H1 (cell line): ENCODE data around the gene ENTPD6. TPM values are rescaled to one million over a fixed set of nuclear protein-coding genes. Genes with fewer than 3 reads are reported as not detected.

ENCODE experiments used
- CTCF ChIA-PET: fragments of 300-600 bp; sonication (Branson Sonifier 250); formaldehyde crosslinking; loops from one replicate; lab custom pipeline; 2021; ENCODE audit not compliant: partially characterized antibody; lab: Charles Lee
- POLR2A ChIA-PET: fragments of 300-600 bp; sonication (Branson Sonifier 250); formaldehyde crosslinking; loops from one replicate; lab custom pipeline; 2021; ENCODE audit warnings: inconsistent platforms; ENCODE audit not compliant: partially characterized antibody; lab: Charles Lee
- DNase-seq, 2 experiments: peaks; one replicate each; pipeline versions ENCODE4 v3.0.0 to v3.0.0-alpha.2; 2010 to 2022; ENCODE audit warnings: low spot score in 2 of 2, low read depth in 1 of 2, mixed read lengths in 1 of 2
- FAIRE-seq: peaks from 2 replicates; lab custom pipeline; 2011; peaks lifted over from hg19 to GRCh38; lab: Jason Lieb, UNC
- H2AFZ ChIP-seq: 2 replicates; pipeline ENCODE4 v1.8.1; 2012; ENCODE audit warnings: low read length, inconsistent platforms
- H2AK5ac ChIP-seq: 2 replicates; pipeline ENCODE4 v1.6.1; 2013; ENCODE audit warnings: low read depth, low read length
- H2BK120ac ChIP-seq: replicated peaks from 2 replicates; pipeline ENCODE3; 2013; ENCODE audit warnings: low read depth, low read length, inconsistent platforms
- H2BK12ac ChIP-seq: 2 replicates; pipeline ENCODE4 v1.6.1; 2013; ENCODE audit warnings: low read depth, low read length
- H2BK15ac ChIP-seq: 2 replicates; pipeline ENCODE4 v1.6.1; 2013; ENCODE audit warnings: low read length
- H2BK20ac ChIP-seq: 2 replicates; pipeline ENCODE4 v1.6.1; 2013; ENCODE audit warnings: low read length
- H2BK5ac ChIP-seq: 2 replicates; pipeline ENCODE4 v1.6.1; 2013; ENCODE audit warnings: low read depth, low read length
- H3K14ac ChIP-seq: 2 replicates; pipeline ENCODE4 v1.6.1; 2013; ENCODE audit warnings: inconsistent platforms; ENCODE audit not compliant: insufficient read length
- H3K18ac ChIP-seq: 2 replicates; pipeline ENCODE4 v1.6.1; 2013; ENCODE audit warnings: low read length; ENCODE audit errors: extremely low read depth
- H3K23ac ChIP-seq: 2 replicates; pipeline ENCODE4 v1.6.1; 2013; ENCODE audit warnings: inconsistent platforms; ENCODE audit not compliant: insufficient read length
- H3K23me2 ChIP-seq: 2 replicates; pipeline ENCODE4 v1.6.1; 2013; ENCODE audit warnings: low read depth, low read length
- H3K27ac ChIP-seq: 2 replicates; pipeline ENCODE4 v1.6.1; 2011; ENCODE audit warnings: low read depth, low read length, inconsistent platforms
- H3K27me3 ChIP-seq, 4 experiments: replicated peaks in 1 of 4; 1 replicate in 1 of 4; 2 replicates in 3 of 4; pipeline versions ENCODE4 v1.6.1 to v1.8.1; 2011 to 2013; ENCODE audit warnings: low read length in 3 of 4, mild to moderate bottlenecking in 3 of 4, inconsistent platforms in 2 of 4, mixed read lengths in 2 of 4, moderate library complexity in 1 of 4; ENCODE audit not compliant: control insufficient read depth in 3 of 4, insufficient read depth in 3 of 4; ENCODE audit errors: extremely low read depth in 1 of 4
- H3K36me3 ChIP-seq, 4 experiments: 2 replicates each; pipeline versions ENCODE4 v1.6.1 to v1.8.1; 2011 to 2013; ENCODE audit warnings: mild to moderate bottlenecking in 4 of 4, low read length in 3 of 4, moderate library complexity in 2 of 4, control low read depth in 1 of 4, inconsistent platforms in 1 of 4; ENCODE audit not compliant: insufficient read depth in 4 of 4, control insufficient read depth in 2 of 4
- H3K4ac ChIP-seq: replicated peaks from 2 replicates; pipeline ENCODE3; 2013; ENCODE audit warnings: low read length, low read depth, mixed read lengths, inconsistent platforms; ENCODE audit not compliant: insufficient read length
- H3K4me1 ChIP-seq, 4 experiments: replicated peaks in 1 of 4; 1 replicate in 1 of 4; 2 replicates in 3 of 4; pipeline versions ENCODE4 v1.6.1 to v1.8.1; 2011 to 2013; ENCODE audit warnings: low read length in 3 of 4, inconsistent platforms in 2 of 4, mixed read lengths in 1 of 4; ENCODE audit not compliant: insufficient read depth in 4 of 4, control insufficient read depth in 3 of 4
- H3K4me2 ChIP-seq, 2 experiments: 2 replicates each; pipeline versions ENCODE4 v1.6.1 to v1.8.1; 2011 to 2013; ENCODE audit warnings: low read depth in 2 of 2, low read length in 2 of 2, control low read depth in 1 of 2, inconsistent platforms in 1 of 2, mild to moderate bottlenecking in 1 of 2; ENCODE audit not compliant: insufficient read depth in 1 of 2
- H3K4me3 ChIP-seq, 4 experiments: fragments of 200-600, 300-600 bp in 1 of 4; sonication (generic), shearing (Covaris generic), sonication (Bioruptor Twin) in 1 of 4; 2 replicates each; pipeline versions ENCODE4 v1.5.1 to v1.8.1; 2011 to 2016; ENCODE audit warnings: low read length in 4 of 4, low read depth in 3 of 4, control low read depth in 2 of 4, inconsistent platforms in 2 of 4, mild to moderate bottlenecking in 2 of 4, mixed read lengths in 1 of 4, moderate library complexity in 1 of 4; ENCODE audit not compliant: insufficient read depth in 2 of 4; ENCODE audit errors: extremely low read depth in 1 of 4
- H3K56ac ChIP-seq: replicated peaks from 2 replicates; pipeline ENCODE3; 2013; ENCODE audit warnings: low read depth, mild to moderate bottlenecking, mixed read lengths, low read length, inconsistent platforms; ENCODE audit not compliant: insufficient read length
- H3K79me1 ChIP-seq: 2 replicates; pipeline ENCODE4 v1.6.1; 2013; ENCODE audit warnings: low read depth, low read length, control low read depth
- H3K79me2 ChIP-seq, 2 experiments: 2 replicates each; pipeline versions ENCODE4 v1.6.1 to v1.8.1; 2012 to 2013; ENCODE audit warnings: low read length in 2 of 2, mild to moderate bottlenecking in 2 of 2, inconsistent platforms in 1 of 2; ENCODE audit not compliant: insufficient read depth in 2 of 2, control insufficient read depth in 1 of 2
- H3K9ac ChIP-seq, 4 experiments: replicated peaks in 1 of 4; 1 replicate in 1 of 4; 2 replicates in 3 of 4; pipeline versions ENCODE4 v1.6.1 to v1.8.1; 2011 to 2013; ENCODE audit warnings: low read depth in 3 of 4, low read length in 3 of 4, control low read depth in 2 of 4, mild to moderate bottlenecking in 2 of 4, moderate library complexity in 2 of 4, inconsistent platforms in 1 of 4; ENCODE audit errors: extremely low read depth in 1 of 4
- H3K9me3 ChIP-seq, 2 experiments: 2 replicates each; pipeline versions ENCODE4 v1.6.1 to v1.8.1; 2012 to 2013; ENCODE audit warnings: mild to moderate bottlenecking in 2 of 2, moderate library complexity in 2 of 2, control low read depth in 1 of 2, inconsistent platforms in 1 of 2, low read depth in 1 of 2, low read length in 1 of 2, mixed read lengths in 1 of 2; ENCODE audit not compliant: insufficient read depth in 2 of 2
- H4K20me1 ChIP-seq, 2 experiments: replicated peaks in 1 of 2; 2 replicates each; pipeline versions ENCODE3 to v1.8.1; 2011 to 2013; ENCODE audit warnings: inconsistent platforms in 2 of 2, low read length in 2 of 2, mild to moderate bottlenecking in 1 of 2; ENCODE audit not compliant: insufficient read depth in 2 of 2, control insufficient read depth in 1 of 2
- H4K5ac ChIP-seq: 2 replicates; pipeline ENCODE4 v1.6.1; 2013; ENCODE audit warnings: low read length, low read depth, mixed read lengths, inconsistent platforms; ENCODE audit not compliant: insufficient read length
- H4K8ac ChIP-seq: 2 replicates; pipeline ENCODE4 v1.8.0; 2013; ENCODE audit warnings: mild to moderate bottlenecking, moderate library complexity, low read length, inconsistent platforms; ENCODE audit not compliant: insufficient read depth; ENCODE audit errors: extremely low read depth
- H4K91ac ChIP-seq: replicated peaks from 2 replicates; pipeline ENCODE3; 2013; ENCODE audit warnings: low read length, mixed read lengths, inconsistent platforms; ENCODE audit not compliant: insufficient read length
- BACH1 ChIP-seq: IDR thresholded peaks from 2 replicates; pipeline ENCODE4 v1.6.1; 2012; ENCODE audit warnings: low read length, improper control_type of control experiment
- CBX8 ChIP-seq: fragments of 300-800, 300-1000 bp; sonication (generic); IDR thresholded peaks from 2 replicates; pipeline ENCODE4 v1.7.1; 2016; ENCODE audit warnings: low read depth, low read length, borderline replicate concordance
- CEBPB ChIP-seq: IDR thresholded peaks from 2 replicates; pipeline ENCODE4 v1.6.1; 2012; ENCODE audit warnings: low read depth, low read length
- CTBP2 ChIP-seq: IDR thresholded peaks from 2 replicates; pipeline ENCODE4 v1.7.0; 2011; ENCODE audit warnings: borderline replicate concordance, mild to moderate bottlenecking, moderate library complexity, mixed read lengths, low read length; ENCODE audit not compliant: insufficient read depth, insufficient read length
- GTF2F1 ChIP-seq: IDR thresholded peaks from 2 replicates; pipeline ENCODE4 v1.6.1; 2012; ENCODE audit warnings: low read depth, low read length, improper control_type of control experiment, borderline replicate concordance
- KDM5A ChIP-seq: fragments of 200-600 bp; IDR thresholded peaks from 2 replicates; pipeline ENCODE4 v1.7.1; 2012; ENCODE audit warnings: mild to moderate bottlenecking, low read length, inconsistent platforms, mixed read lengths
- RBBP5 ChIP-seq: IDR thresholded peaks from 2 replicates; pipeline ENCODE4 v1.7.1; 2012; ENCODE audit warnings: low read depth, mild to moderate bottlenecking, inconsistent platforms, low read length, moderate library complexity, borderline replicate concordance
- TEAD4 ChIP-seq: IDR thresholded peaks from 2 replicates; pipeline ENCODE4 v1.6.1; 2012; ENCODE audit warnings: low read depth, low read length, inconsistent platforms, mixed read lengths
- ZNF274 ChIP-seq: IDR thresholded peaks from 2 replicates; pipeline ENCODE4 v1.7.0; 2012; ENCODE audit warnings: low read length, borderline replicate concordance; ENCODE audit errors: extremely low read depth
- WGBS, 2 experiments: shearing (Covaris generic) in 1 of 2; methylation state at CpG; one replicate each; pipeline versions ENCODE4 v1.1.6 to v1.1.7; 2013 to 2015; ENCODE audit warnings: low lambda C conversion rate in 2 of 2, mixed read lengths in 2 of 2, inconsistent platforms in 1 of 2, low coverage in 1 of 2, missing lambda C conversion rate in 1 of 2; ENCODE audit not compliant: insufficient replicate concordance in 2 of 2, insufficient coverage in 1 of 2, insufficient read length in 1 of 2; ENCODE audit errors: extremely low coverage in 1 of 2, missing lambda C conversion rate in 1 of 2; 5-methylcytosine and 5-hydroxymethylcytosine counted together
- polyA plus RNA-seq, 7 experiments: library from polyadenylated mRNA; depleted of rRNA in 3 of 7; stranded (reverse) in 5 of 7; unstranded in 2 of 7; fragments of >200 nt in 5 of 7; fragments of 200-250 nt in 2 of 7; gene quantifications; 1 replicate in 5 of 7; 2 replicates in 1 of 7; 4 replicates in 1 of 7; pipeline versions ENCODE4 v1.2.1 to v1.2.3, GENCODE V29; 2011 to 2013; ENCODE audit warnings: missing spikeins in 2 of 7, mixed read lengths in 2 of 7
- total RNA-seq: library from RNA; stranded (reverse); fragmentation: NEBNext Ultra II Directional; extraction: Animal tissue kit (Norgen Biotek cat#: 25700); gene quantifications from 2 replicates; pipeline ENCODE4 v1.2.1, GENCODE V29; 2021
- TF ChIP-seq, protein P1 (sequence below): IDR thresholded peaks from 2 replicates; pipeline ENCODE4 v1.6.1; 2012; ENCODE audit warnings: low read length, inconsistent platforms

Gene ENTPD6
- total and polyA plus RNA-seq, 2 of the 8 experiments (the other 6 are each of a cell fraction or from before 2014, with no cell fraction given): 47.8 to 57.3 TPM

GRCh38 chr20:25223765-25224720, 28.5 kb downstream of the ENTPD6 start:
- H3K79me1 ChIP-seq: no peaks in the 10 kb centered on the region
- 92% methylated on average over 20 of the region's 24 CpGs; no CpG with 5 or more reads in 1 of the 2 experiments for WGBS, 2 experiments
- no peak for TF ChIP-seq GTF2F1
- no peak for TF ChIP-seq RBBP5
- TF ChIP-seq CEBPB: no peak
- TF ChIP-seq BACH1: no peak
- no peak for TF ChIP-seq TEAD4
- TF ChIP-seq CBX8: no peak
- no peak for TF ChIP-seq CTBP2
- TF ChIP-seq KDM5A: no peak
- TF ChIP-seq, protein P1, sequence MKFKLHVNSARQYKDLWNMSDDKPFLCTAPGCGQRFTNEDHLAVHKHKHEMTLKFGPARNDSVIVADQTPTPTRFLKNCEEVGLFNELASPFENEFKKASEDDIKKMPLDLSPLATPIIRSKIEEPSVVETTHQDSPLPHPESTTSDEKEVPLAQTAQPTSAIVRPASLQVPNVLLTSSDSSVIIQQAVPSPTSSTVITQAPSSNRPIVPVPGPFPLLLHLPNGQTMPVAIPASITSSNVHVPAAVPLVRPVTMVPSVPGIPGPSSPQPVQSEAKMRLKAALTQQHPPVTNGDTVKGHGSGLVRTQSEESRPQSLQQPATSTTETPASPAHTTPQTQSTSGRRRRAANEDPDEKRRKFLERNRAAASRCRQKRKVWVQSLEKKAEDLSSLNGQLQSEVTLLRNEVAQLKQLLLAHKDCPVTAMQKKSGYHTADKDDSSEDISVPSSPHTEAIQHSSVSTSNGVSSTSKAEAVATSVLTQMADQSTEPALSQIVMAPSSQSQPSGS: no peak
- no peak for TF ChIP-seq ZNF274

More at GRCh38 chr20:25223765-25224720, 28.5 kb downstream of the ENTPD6 start:
- no peak overlapping the region for H3K14ac ChIP-seq
- no peak for FAIRE-seq
- H3K9ac ChIP-seq: no peak overlapping the region
- H3K18ac ChIP-seq: no peak overlapping the region
- H2BK5ac ChIP-seq: no peak overlapping the region
- no peaks in the 10 kb centered on the region for H3K27me3 ChIP-seq
- H4K8ac ChIP-seq: no peak overlapping the region
- H4K5ac ChIP-seq: no peak overlapping the region
- ChIA-PET POLR2A (no interaction called here), CTCF (interaction anchor here (0.9 to 5.3 kb wide), 8 partner anchors 9 to 45 kb away, joined by 3 to 24 read pairs (median 4); partner anchors contain the start of gene PYGB)
- no peak overlapping the region for H3K56ac ChIP-seq
- H3K27ac ChIP-seq: no peak overlapping the region
- H2BK15ac ChIP-seq: no peak overlapping the region
- no peak overlapping the region for H3K23ac ChIP-seq
- H3K4me2 ChIP-seq: no peak overlapping the region
- no peak overlapping the region for H4K91ac ChIP-seq
- H2BK120ac ChIP-seq: no peak overlapping the region
- H2BK12ac ChIP-seq: no peak overlapping the region
- no peak overlapping the region for H2BK20ac ChIP-seq
- H3K4me3 ChIP-seq: no peak overlapping the region
- peaks cover 0 to 5% (median 2%) of the 10 kb centered on the region in 4 experiments; a peak in 2 of 7 replicates for H3K4me1 ChIP-seq
- H3K79me2 ChIP-seq: no peaks in the 10 kb centered on the region
- no peaks in the 10 kb centered on the region for H3K9me3 ChIP-seq
- no peak for DNase-seq
- no peaks in the 10 kb centered on the region for H3K23me2 ChIP-seq
- 0 out of 2 replicates have a peak overlapping the region, but pooled peaks have one; percentile 28 for H2AK5ac ChIP-seq
- H3K36me3 ChIP-seq: no peaks in the 10 kb centered on the region; a peak in 1 of 8 replicates
- H3K4ac ChIP-seq: no peak overlapping the region
- no peak overlapping the region for H2AFZ ChIP-seq
- peaks cover 2 to 7% of the 10 kb centered on the region in 2 experiments for H4K20me1 ChIP-seq
